ENCODE results near the gene TBX15. TPM values are rescaled to one million over a fixed set of nuclear protein-coding genes. Genes with fewer than 3 reads are reported as not detected.

TBX15 gene
- total and polyA plus RNA-seq, 9 of the 15 experiments (the other 6 are each of a cell fraction or from before 2014, with no cell fraction given): 0.03 to 3.4 (median 2.3) TPM

- TF ChIP-seq ZNF384 (IDR thresholded peaks at IDR 0.05; ENCODE audit: low read depth, low read length) (peak; percentile 63), SMC3 (conservative IDR thresholded peaks at IDR 0.05; ENCODE audit: insufficient read depth, low read depth, low read length) (peak; percentile 34; the same call in 1 of the 2 replicates), ZNF668 (CRISPR knock-in tag; IDR thresholded peaks at IDR 0.05) (no peak), MBD1 (CRISPR knock-in tag; IDR thresholded peaks at IDR 0.05) (peak; percentile 88), ZNF24 (IDR thresholded peaks at IDR 0.05) (no peak), TSC22D4 (tag; IDR thresholded peaks at IDR 0.05) (no peak), ZNF449 (CRISPR knock-in tag; IDR thresholded peaks at IDR 0.05) (no peak)
These were observed 20.6 kb upstream of the TBX15 start (continued) for GRCh38 chr1:119008483-119009311.
